ENCODE data around the gene SNX13.
"Not testable (repeated sequence)": the region's sequence is repeated elsewhere in the genome, so short reads cannot be mapped to it uniquely, and the experiment has no call there.

The SNX13 gene

GRCh38 chr7:17909310-17909709 is 31.0 kb downstream of the SNX13 start:
- not testable (repeated sequence) for DNase-seq

GRCh38 chr7:17907014-17907413 is 33.3 kb downstream of the SNX13 start:
- no peak for DNase-seq

DNA sequence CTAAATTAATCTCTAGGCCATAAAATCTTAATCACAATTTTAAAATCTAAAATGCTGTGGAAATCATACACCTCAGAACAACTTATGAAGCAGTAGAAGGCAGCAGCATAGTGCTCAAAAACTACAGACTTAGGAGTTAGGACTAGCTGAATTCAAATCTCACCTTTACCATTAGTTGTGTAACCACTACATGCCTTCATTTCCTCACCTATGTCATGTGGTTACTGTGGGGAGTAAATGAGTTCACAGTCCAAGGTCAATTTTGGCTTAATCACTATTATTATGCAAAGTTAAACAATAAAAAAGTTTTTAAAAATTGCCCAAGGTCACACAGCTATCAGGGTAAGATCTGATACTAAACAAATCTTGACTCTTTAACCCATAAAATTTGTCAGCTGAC is 37.0 kb downstream of the SNX13 start:
- DNase-seq = no peak

DNA sequence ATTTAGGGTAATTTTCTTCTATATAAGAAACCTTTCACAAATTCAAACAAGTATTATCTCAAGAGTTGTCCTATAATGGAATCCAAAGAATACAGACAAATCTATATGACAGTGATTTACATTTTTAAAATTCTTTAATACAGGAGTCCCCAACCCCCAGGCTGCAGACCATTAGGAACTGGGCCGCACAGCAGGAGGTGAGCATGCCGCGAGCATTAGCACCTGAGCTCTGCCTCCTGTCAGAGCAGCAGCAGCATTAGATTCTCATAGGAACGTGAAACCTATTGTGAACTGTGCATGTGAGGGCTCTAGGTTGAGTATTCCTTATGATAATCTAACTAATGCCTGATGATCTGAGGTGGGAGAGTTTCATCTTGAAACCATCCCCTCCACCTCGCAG is 37.7 kb downstream of the SNX13 start:
- DNase-seq = no peak

- no peak for DNase-seq
These were observed 39.8 kb downstream of the SNX13 start for GRCh38 chr7:17900464-17900863.

- no peak for DNase-seq
These were observed 42.2 kb downstream of the SNX13 start for GRCh38 chr7:17898111-17898510.

GRCh38 chr7:17887286-17887685 is 53.0 kb downstream of the SNX13 start:
- no peak for DNase-seq

- DNase-seq = no peak
These were observed 57.6 kb downstream of the SNX13 start for GRCh38 chr7:17882685-17883084.

GRCh38 chr7:17879075-17879661 is 61.1 kb downstream of the SNX13 start:
- no peak for DNase-seq

- DNase-seq = no peak
These were observed 61.7 kb downstream of the SNX13 start for GRCh38 chr7:17878627-17879026.

- no peak for DNase-seq
These were observed 68.3 kb downstream of the SNX13 start for GRCh38 chr7:17871815-17872533.

GRCh38 chr7:17870406-17870805 is 69.9 kb downstream of the SNX13 start:
- DNase-seq = no peak

- no peak for DNase-seq
These were observed 76.5 kb downstream of the SNX13 start for GRCh38 chr7:17863809-17864143.

GRCh38 chr7:17863095-17863808 is 77.0 kb downstream of the SNX13 start:
- no peak for DNase-seq

GRCh38 chr7:17856251-17856650 is 84.0 kb downstream of the SNX13 start:
- no peak for DNase-seq

DNA sequence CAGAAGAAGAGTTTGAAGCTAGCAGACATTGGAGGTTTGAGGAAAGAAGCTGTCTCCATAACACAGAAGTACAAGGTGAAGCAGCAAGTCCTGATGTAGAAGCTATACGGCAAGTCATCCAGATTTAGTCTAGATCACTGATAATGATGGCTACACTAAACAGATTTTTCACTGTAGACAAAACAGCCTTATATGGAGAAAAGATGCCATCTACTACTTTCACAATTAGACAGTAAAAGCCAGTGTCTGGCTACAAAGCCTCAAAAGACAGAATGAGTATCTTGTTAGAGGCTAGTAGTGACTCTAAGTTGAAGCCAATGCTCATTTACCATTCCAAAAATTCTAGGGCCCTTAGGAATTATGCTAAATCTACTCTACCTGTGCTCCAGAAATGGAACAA is 85.1 kb downstream of the SNX13 start:
- no peak for DNase-seq

DNA sequence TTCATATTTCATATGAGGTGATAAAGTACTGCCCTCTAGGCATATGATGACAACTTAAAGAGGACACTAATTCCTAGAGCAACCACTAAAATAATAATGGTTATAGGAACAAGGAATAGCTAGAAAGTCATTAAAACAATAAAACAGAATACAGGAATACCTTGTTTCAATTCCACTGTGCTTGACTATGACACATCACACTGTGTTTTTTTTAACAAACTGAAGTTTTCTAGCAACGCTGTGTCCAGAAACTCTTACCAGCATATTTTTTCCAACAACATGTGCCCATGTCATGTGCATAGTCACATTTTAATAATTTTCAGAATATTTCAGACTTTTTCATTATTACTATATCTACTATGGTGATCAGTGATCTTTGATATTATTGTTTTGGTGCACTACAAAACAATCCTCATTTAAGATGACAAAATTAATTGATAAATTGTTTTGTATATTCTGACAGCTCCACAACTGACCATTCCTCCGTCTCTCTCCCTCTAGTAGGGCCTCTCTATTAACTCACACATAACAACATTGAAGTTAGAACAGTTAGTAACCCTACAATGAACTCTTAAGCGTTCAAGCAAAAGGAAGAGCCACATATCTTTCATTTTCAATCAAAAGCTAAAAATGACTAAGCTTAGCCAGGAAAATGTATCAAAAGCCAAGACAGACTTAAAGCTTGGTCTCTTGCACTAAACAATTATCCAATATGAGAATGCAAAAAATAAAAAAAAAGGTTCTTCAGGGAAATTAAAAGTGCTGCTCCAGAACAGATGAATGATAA is 85.8 kb downstream of the SNX13 start:
- DNase-seq = no peak

DNA sequence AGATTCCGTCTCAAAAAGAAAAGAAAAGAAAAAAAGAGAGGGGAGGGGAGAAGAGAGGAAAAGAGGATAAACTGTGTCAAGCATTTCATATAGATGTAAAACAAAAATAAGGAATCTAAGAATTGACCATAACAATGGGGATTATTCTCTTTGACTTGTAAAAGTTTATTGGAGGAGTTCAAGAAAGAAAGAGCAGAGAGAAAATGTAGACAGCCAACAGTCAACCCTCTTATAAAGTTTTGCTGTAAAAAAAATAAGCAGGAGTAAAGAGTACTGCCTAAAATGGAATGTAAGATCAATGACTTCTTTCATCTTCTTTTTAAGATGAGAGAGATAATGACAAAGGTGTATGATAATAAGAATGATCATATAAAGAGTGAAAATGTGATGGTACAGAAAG is 87.9 kb downstream of the SNX13 start:
- DNase-seq = no peak

- DNase-seq = no peak
These were observed 90.8 kb downstream of the SNX13 start for GRCh38 chr7:17849504-17849903.

DNA sequence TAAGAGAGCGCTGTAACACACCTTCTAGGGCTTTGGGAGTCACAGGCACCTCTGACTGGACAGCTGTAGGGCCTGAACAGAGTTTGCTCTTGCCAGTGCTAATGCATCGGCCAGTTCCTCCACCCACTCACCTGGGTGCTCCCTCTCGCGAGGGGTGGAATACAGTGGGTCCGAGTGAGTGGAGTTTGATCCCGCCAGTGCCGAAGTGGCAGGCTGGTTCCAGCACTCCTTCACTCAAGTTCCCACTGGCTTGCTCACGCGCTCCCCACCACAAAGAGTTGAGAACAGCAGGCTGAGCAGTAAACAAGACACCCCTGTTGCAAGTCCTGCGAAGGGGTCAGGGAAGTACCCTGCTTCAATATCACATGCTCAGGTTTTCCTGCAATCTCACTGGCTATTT is 91.8 kb downstream of the SNX13 start:
- no peak for DNase-seq

DNA sequence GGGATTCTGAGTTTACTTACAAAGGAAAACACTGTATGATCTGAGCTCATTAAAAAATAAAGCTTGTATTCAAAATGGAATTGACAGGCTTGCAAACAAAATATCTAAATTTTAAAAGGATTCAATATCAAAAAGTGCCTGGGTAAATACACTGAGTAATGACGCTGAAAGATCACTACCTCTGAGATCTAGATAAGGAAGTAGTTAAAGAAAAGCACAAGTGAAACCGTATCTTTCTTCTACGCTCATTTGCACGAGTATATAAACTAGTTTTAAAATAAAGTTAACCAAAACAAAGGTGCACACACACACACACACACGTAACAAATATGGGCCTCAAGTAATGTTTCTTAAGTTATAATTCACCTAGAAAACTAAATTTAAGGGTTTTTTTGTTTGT is 93.4 kb downstream of the SNX13 start:
- DNase-seq = no peak

DNA sequence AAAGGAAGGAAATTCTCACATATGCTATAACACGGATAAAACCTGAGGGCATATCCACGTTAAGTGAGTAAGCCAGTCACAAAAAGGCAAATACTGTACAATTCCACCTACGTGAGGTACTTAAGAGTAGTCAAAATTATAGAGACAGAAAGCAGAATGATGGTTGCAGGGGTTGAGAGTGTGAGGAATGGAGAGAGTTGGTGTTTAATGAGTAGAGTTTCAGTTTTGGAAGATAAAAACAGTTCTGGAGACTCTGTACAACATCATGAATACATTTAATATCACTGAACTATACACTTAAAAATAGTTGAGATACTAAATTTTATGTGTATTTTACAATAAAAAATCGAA is 95.1 kb downstream of the SNX13 start:
- no peak for DNase-seq

- no peak for DNase-seq
These were observed 95.6 kb downstream of the SNX13 start for GRCh38 chr7:17844514-17845196.
